Transverse colon (tissue), 4 donors: ENCODE data around the gene TFG. TPM values are rescaled to one million over a fixed set of nuclear protein-coding genes. Genes with fewer than 3 reads are reported as not detected.
A peak's percentile ranks its signal among the peaks of the same experiment; 100 is the strongest.

Experiments used
- DNase-seq: peaks from one replicate; pipeline ENCODE4 v3.0.0-alpha.2; 2019
- H3K27ac ChIP-seq, 4 donors: fragments of 200-600 bp; sonication (generic); 2 replicates each; pipeline ENCODE4 v1.5.1; 2016 to 2018; ENCODE audit warnings: inconsistent platforms in 4 of 4
- H3K27me3 ChIP-seq: fragments of 200-600 bp; sonication (generic); 2 replicates; pipeline ENCODE4 v1.5.1; 2017; ENCODE audit warnings: inconsistent platforms
- H3K36me3 ChIP-seq, 4 donors: fragments of 200-600 bp; sonication (generic); 2 replicates each; pipeline ENCODE4 v1.5.1; 2017 to 2019; ENCODE audit warnings: inconsistent platforms in 4 of 4
- H3K4me1 ChIP-seq, 4 donors: fragments of 200-600 bp; sonication (generic); 2 replicates each; pipeline ENCODE4 v1.5.1; 2017 to 2020; ENCODE audit warnings: inconsistent platforms in 4 of 4
- H3K4me3 ChIP-seq, 4 donors: fragments of 200-600 bp; sonication (generic); 1 replicate in 1 of 4; 2 replicates in 3 of 4; pipeline versions ENCODE4 v1.5.1 to v1.6.1; 2017 to 2019; ENCODE audit warnings: inconsistent platforms in 4 of 4
- H3K9me3 ChIP-seq, 2 donors: fragments of 200-600 bp; sonication (generic); 2 replicates each; pipeline ENCODE4 v1.5.1; 2017 to 2019; ENCODE audit warnings: inconsistent platforms in 2 of 2
- EP300 ChIP-seq: sonication (generic); formaldehyde crosslinking; IDR thresholded peaks from one replicate; pipeline ENCODE4 v1.6.1; 2017; ENCODE audit warnings: antibody characterized with exemption, low read depth
- POLR2A ChIP-seq: fragments of 450-650 bp; IDR thresholded peaks from one replicate; pipeline ENCODE4 v1.6.1; 2016; ENCODE audit warnings: antibody characterized with exemption, mild to moderate bottlenecking, moderate library complexity
- POLR2AphosphoS5 ChIP-seq, 3 donors: sonication (generic); formaldehyde crosslinking; IDR thresholded peaks; one replicate each; pipeline ENCODE4 v1.6.1; 2016; ENCODE audit warnings: antibody characterized with exemption in 3 of 3
- WGBS, 2 donors: methylation state at CpG; one replicate each; pipeline ENCODE4 v1.1.5; 2018; ENCODE audit warnings: low coverage in 1 of 2; 5-methylcytosine and 5-hydroxymethylcytosine counted together
- in situ Hi-C, 4 donors: fragments of 200-750 bp; cut with MboI; loops; one replicate each; pipeline versions ENCODE4 v1.15.0 to v1.15.1; 2017; ENCODE audit warnings: low sequenced_read_pairs in 3 of 4, low pct_ligation_motif_present in 1 of 4, low pct_unique_long_range_greater_than_20kb in 1 of 4
- intact Hi-C: fragments of 100-400 bp; cut with DNase I; formaldehyde crosslinking; loops from one replicate; pipeline ENCODE4 v1.15.1; 2023; ENCODE audit warnings: low total_unique reads
- total RNA-seq, 4 donors: library from RNA; depleted of rRNA; stranded (reverse); fragments of >200 nt; gene quantifications; one replicate each; pipeline ENCODE4 v1.1.0, GENCODE V29; 2016
- TF ChIP-seq, protein P1 (sequence below), 5 experiments: fragments of 200-600 bp in 3 of 5; fragments of 450-650 bp in 2 of 5; sonication (generic) in 3 of 5; IDR thresholded peaks; 1 replicate in 2 of 5; 2 replicates in 3 of 5; pipeline ENCODE4 v1.5.1; 2016 to 2017; ENCODE audit warnings: antibody characterized with exemption in 5 of 5, inconsistent platforms in 3 of 5, mild to moderate bottlenecking in 2 of 5, moderate library complexity in 1 of 5

TFG gene
- total RNA-seq, 4 donors from 2014 or later: 72.2 to 118 (median 94.3) TPM

- in situ Hi-C loops: no loop called here
- WGBS, 2 donors: 66% methylated on average over 2 to 4 of the region's 4 CpGs
- no peak for DNase-seq
- H3K9me3 ChIP-seq: no peaks in the 10 kb centered on the region
- H3K27me3 ChIP-seq: peaks cover 15% of the 10 kb centered on the region
- H3K36me3 ChIP-seq: no peaks in the 10 kb centered on the region
- H3K4me3 ChIP-seq: no peak overlapping the region
- H3K4me1 ChIP-seq: peaks cover 0 to 6% (median 4%) of the 10 kb centered on the region in 4 donors
- TF ChIP-seq, protein P1, sequence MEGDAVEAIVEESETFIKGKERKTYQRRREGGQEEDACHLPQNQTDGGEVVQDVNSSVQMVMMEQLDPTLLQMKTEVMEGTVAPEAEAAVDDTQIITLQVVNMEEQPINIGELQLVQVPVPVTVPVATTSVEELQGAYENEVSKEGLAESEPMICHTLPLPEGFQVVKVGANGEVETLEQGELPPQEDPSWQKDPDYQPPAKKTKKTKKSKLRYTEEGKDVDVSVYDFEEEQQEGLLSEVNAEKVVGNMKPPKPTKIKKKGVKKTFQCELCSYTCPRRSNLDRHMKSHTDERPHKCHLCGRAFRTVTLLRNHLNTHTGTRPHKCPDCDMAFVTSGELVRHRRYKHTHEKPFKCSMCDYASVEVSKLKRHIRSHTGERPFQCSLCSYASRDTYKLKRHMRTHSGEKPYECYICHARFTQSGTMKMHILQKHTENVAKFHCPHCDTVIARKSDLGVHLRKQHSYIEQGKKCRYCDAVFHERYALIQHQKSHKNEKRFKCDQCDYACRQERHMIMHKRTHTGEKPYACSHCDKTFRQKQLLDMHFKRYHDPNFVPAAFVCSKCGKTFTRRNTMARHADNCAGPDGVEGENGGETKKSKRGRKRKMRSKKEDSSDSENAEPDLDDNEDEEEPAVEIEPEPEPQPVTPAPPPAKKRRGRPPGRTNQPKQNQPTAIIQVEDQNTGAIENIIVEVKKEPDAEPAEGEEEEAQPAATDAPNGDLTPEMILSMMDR (IDR thresholded peaks at IDR 0.05): no peak
- TF ChIP-seq POLR2A (no peak), EP300 (no peak), POLR2AphosphoS5 (IDR thresholded peaks at IDR 0.05) (no peak)
- H3K27ac ChIP-seq: no peak overlapping the region
- intact Hi-C loops: no loop called here
These were observed 5.4 kb upstream of the TFG start for GRCh38 chr3:100703865-100704264.

- TF ChIP-seq EP300: no peak
- no peak for DNase-seq
- in situ Hi-C loops: no loop called here
- H3K27ac ChIP-seq: no peak overlapping the region
- peaks cover 15% of the 10 kb centered on the region for H3K27me3 ChIP-seq
- no peaks in the 10 kb centered on the region for H3K9me3 ChIP-seq
- no peaks in the 10 kb centered on the region for H3K36me3 ChIP-seq
- WGBS, 2 donors: 82 to 84% methylated on average over 3 of the region's 3 CpGs
- H3K4me3 ChIP-seq: no peak overlapping the region
- intact Hi-C loops: no loop called here
- H3K4me1 ChIP-seq: peaks cover 10 to 18% (median 14%) of the 10 kb centered on the region in 4 donors
These were observed 2.9 kb upstream of the TFG start for GRCh38 chr3:100706365-100706764.

DNA sequence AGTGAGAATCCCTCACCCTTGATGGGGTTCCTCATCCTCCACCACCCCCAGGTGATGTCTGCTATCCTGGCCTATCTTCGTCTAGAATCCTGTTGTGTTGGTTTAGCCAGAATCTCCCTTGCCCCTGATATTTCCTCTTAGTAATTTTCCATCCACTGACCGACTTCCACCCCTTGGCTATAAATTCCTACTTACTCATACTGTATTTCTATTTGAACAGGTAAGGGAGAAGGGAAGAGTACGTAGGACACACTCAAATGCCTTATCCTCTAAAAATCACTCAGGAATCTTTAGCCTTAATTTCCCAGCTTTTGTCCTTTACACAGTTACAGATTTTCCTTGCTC lies 678 bp upstream of the TFG start:
- peaks cover 15% of the 10 kb centered on the region for H3K27me3 ChIP-seq
- peak overlapping the region; percentile 96 to 100 (median 98) for H3K27ac ChIP-seq
- WGBS, 2 donors: 55 to 72% methylated on average over 2 to 3 of the region's 3 CpGs
- no peaks in the 10 kb centered on the region for H3K9me3 ChIP-seq
- H3K4me1 ChIP-seq: peaks cover 12 to 32% (median 19%) of the 10 kb centered on the region in 4 donors
- DNase-seq: no peak
- in situ Hi-C loops: no loop called here
- H3K36me3 ChIP-seq: peaks cover 0 to 3% (median 0%) of the 10 kb centered on the region in 4 donors
- intact Hi-C loops: no loop called here
- H3K4me3 ChIP-seq: peak overlapping the region; percentile 41 to 97 (median 87)
- TF ChIP-seq, protein P1 (IDR thresholded peaks at IDR 0.05): no peak
- no peak for TF ChIP-seq EP300
- TF ChIP-seq POLR2AphosphoS5 (IDR thresholded peaks at IDR 0.05): no peak
- TF ChIP-seq POLR2A: no peak

- Histone ChIP-seq H3K36me3 (peaks cover 0 to 9% (median 5%) of the 10 kb centered on the region in 4 donors), H3K27ac (peak overlapping the region; percentile 96 to 100 (median 98)), H3K9me3 (no peaks in the 10 kb centered on the region), H3K27me3 (peaks cover 15% of the 10 kb centered on the region), H3K4me3 (peak overlapping the region; percentile 82 to 97 (median 87)), H3K4me1 (peaks cover 12 to 36% (median 19%) of the 10 kb centered on the region in 4 donors)
- TF ChIP-seq, protein P1 (IDR thresholded peaks at IDR 0.05): no peak
- TF ChIP-seq POLR2A (no peak), POLR2AphosphoS5 (IDR thresholded peaks at IDR 0.05) (no peak), EP300 (no peak)
- WGBS, 2 donors: 0 to 2% methylated on average over 1 to 21 of the region's 23 CpGs
- in situ Hi-C loops: no loop called here
- intact Hi-C loops: no loop called here
- DNase-seq: peak; percentile 39
These were observed 557 bp downstream of the TFG start for GRCh38 chr3:100709842-100710260.
